Endothelial cell of umbilical vein (primary cell): ENCODE data around the gene SLC22A23. TPM values are rescaled to one million over a fixed set of nuclear protein-coding genes. Genes with fewer than 3 reads are reported as not detected.

Source experiments
- BruUV-seq: library from RNA; stranded (reverse); fragments of 400-500 nt; replicated peaks from 2 replicates; lab custom pipeline; 2021; lab: Mats Ljungman, UMichigan
- CTCF ChIA-PET: fragments of 300-600, 350-600 bp; sonication (Branson Sonifier 250); formaldehyde crosslinking; loops from one replicate; lab custom pipeline; 2021; ENCODE audit warnings: antibody characterized with exemption, inconsistent platforms; lab: Charles Lee
- POLR2A ChIA-PET: fragments of 300-600, 350-600 bp; sonication (Branson Sonifier 250); formaldehyde crosslinking; loops from one replicate; lab custom pipeline; 2021; ENCODE audit warnings: antibody characterized with exemption, inconsistent platforms; lab: Charles Lee
- DNase-seq: peaks from one replicate; pipeline ENCODE4 v3.0.0-alpha.2; 2011; ENCODE audit warnings: low read depth, low spot score
- FAIRE-seq: peaks from 2 replicates; lab custom pipeline; 2011; peaks lifted over from hg19 to GRCh38; lab: Jason Lieb, UNC
- H2AFZ ChIP-seq: 2 replicates; pipeline ENCODE4 v1.6.0; 2012; ENCODE audit warnings: low read depth, low read length, control low read depth, inconsistent platforms
- H3K27ac ChIP-seq: 2 replicates; pipeline ENCODE4 v1.5.1; 2011; ENCODE audit warnings: low read depth, mild to moderate bottlenecking, control low read depth, low read length, moderate library complexity; ENCODE audit not compliant: insufficient read depth
- H3K27me3 ChIP-seq, 2 experiments: 2 replicates each; pipeline versions ENCODE4 v1.6.0 to v1.6.1; 2011; ENCODE audit warnings: low read length in 2 of 2, mixed read lengths in 1 of 2; ENCODE audit not compliant: control insufficient read depth in 2 of 2, insufficient read depth in 2 of 2
- H3K36me3 ChIP-seq, 2 experiments: 2 replicates in 1 of 2; 3 replicates in 1 of 2; pipeline ENCODE4 v1.5.1; 2011; ENCODE audit warnings: low read length in 2 of 2, mild to moderate bottlenecking in 1 of 2, moderate library complexity in 1 of 2; ENCODE audit not compliant: control insufficient read depth in 2 of 2, insufficient read depth in 2 of 2; ENCODE audit errors: extremely low read depth in 1 of 2
- H3K4me1 ChIP-seq: 3 replicates; pipeline ENCODE4 v1.5.1; 2011; ENCODE audit warnings: mild to moderate bottlenecking, low read length; ENCODE audit not compliant: control insufficient read depth, insufficient read depth; ENCODE audit errors: extremely low read depth
- H3K4me2 ChIP-seq: 2 replicates; pipeline ENCODE4 v1.6.1; 2011; ENCODE audit warnings: low read length, control low read depth, mixed read lengths; ENCODE audit not compliant: insufficient read depth
- H3K4me3 ChIP-seq, 3 experiments: fragments of 200-600 bp in 1 of 3; sonication (generic), shearing (Covaris generic) in 1 of 3; replicated peaks in 1 of 3; 2 replicates each; pipeline ENCODE4 v1.5.1; 2011 to 2016; ENCODE audit warnings: control low read depth in 3 of 3, low read length in 3 of 3, mild to moderate bottlenecking in 2 of 3, inconsistent platforms in 1 of 3, low read depth in 1 of 3, moderate library complexity in 1 of 3; ENCODE audit not compliant: insufficient read depth in 1 of 3
- H3K79me2 ChIP-seq: 2 replicates; pipeline ENCODE4 v1.6.0; 2012; ENCODE audit warnings: low read length, inconsistent platforms; ENCODE audit not compliant: control insufficient read depth, insufficient read depth
- H3K9ac ChIP-seq: replicated peaks from 2 replicates; pipeline ENCODE3; 2011; ENCODE audit warnings: low read length, control low read depth; ENCODE audit not compliant: insufficient read depth; ENCODE audit errors: extremely low read depth
- H3K9me1 ChIP-seq: replicated peaks from 3 replicates; pipeline ENCODE4 v1.6.0; 2011; ENCODE audit warnings: mild to moderate bottlenecking, low read length; ENCODE audit not compliant: control insufficient read depth, insufficient read depth; ENCODE audit errors: extremely low read depth
- H3K9me3 ChIP-seq: replicated peaks from 2 replicates; pipeline ENCODE4 v1.5.1; 2012; ENCODE audit warnings: low read length, inconsistent platforms; ENCODE audit not compliant: control insufficient read depth, insufficient read depth
- H4K20me1 ChIP-seq: replicated peaks from 2 replicates; pipeline ENCODE3; 2011; ENCODE audit warnings: mild to moderate bottlenecking, low read length; ENCODE audit not compliant: control insufficient read depth, insufficient read depth; ENCODE audit errors: extremely low read depth
- GATA2 ChIP-seq: IDR thresholded peaks from 2 replicates; pipeline ENCODE4 v1.7.0; 2011; ENCODE audit warnings: low read depth, mild to moderate bottlenecking, moderate library complexity, mixed read lengths, low read length; ENCODE audit not compliant: insufficient read length, insufficient read depth
- POLR2AphosphoS5 ChIP-seq: IDR thresholded peaks from 2 replicates; pipeline ENCODE4 v1.6.1; 2012; ENCODE audit warnings: low read depth, mild to moderate bottlenecking, control low read depth, low read length, moderate library complexity; ENCODE audit not compliant: insufficient read depth
- dilution Hi-C: fragments of 300-500 bp; cut with MboI; formaldehyde crosslinking; loops from one replicate; pipeline ENCODE4 v1.15.0; 2019; ENCODE audit warnings: low sequenced_read_pairs; ENCODE audit not compliant: extremely low pct_ligation_motif_present
- intact Hi-C: fragments of 100-400 bp; cut with micrococcal nuclease; formaldehyde crosslinking; loops from one replicate; pipeline ENCODE4 v1.10.0; 2022
- polyA plus RNA-seq, 4 experiments: library from polyadenylated mRNA; depleted of rRNA in 3 of 4; stranded (reverse) in 3 of 4; unstranded in 1 of 4; fragments of >200 nt; gene quantifications; 2 replicates each; pipeline versions ENCODE4 v1.2.1 to v1.2.3, GENCODE V29; 2011 to 2012; ENCODE audit warnings: missing spikeins in 1 of 4
- total RNA-seq: library from RNA; stranded (reverse); gene quantifications from 2 replicates; pipeline ENCODE4 v1.2.3, GENCODE V29; 2021
- TF ChIP-seq, protein P1 (sequence below), 2 donors: IDR thresholded peaks; 1 replicate in 1 of 2; 2 replicates in 1 of 2; pipeline ENCODE4 v1.5.1; 2011; ENCODE audit warnings: low read length in 2 of 2, mild to moderate bottlenecking in 2 of 2, moderate library complexity in 2 of 2, control low read depth in 1 of 2, inconsistent platforms in 1 of 2, low read depth in 1 of 2; ENCODE audit not compliant: insufficient read depth in 1 of 2; ENCODE audit errors: extremely low read depth in 1 of 2
- TF ChIP-seq, protein P2 (sequence below): IDR thresholded peaks from 2 replicates; pipeline ENCODE4 v1.6.1; 2011; ENCODE audit not compliant: insufficient read depth, insufficient read length

SLC22A23 gene
- total and polyA plus RNA-seq, 2 donors (not counting 3 experiments of a cell fraction or from before 2014, with no cell fraction given) = 4.2 to 14.3 TPM

DNA sequence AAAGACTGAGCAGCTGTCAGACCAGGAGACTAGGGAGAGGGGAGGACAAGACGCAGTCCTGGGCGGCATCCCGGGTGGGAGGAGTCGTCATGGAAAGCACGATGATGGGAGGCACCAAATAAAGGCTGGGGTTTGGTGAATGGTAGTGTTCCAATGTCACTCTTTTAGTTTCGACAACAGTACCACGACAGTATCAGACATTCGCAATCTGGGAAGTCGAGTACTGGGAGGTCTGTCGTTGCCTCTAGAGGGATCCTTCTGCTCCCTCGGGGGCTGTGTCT lies 166.0 kb downstream of the SLC22A23 start:
- FAIRE-seq = no peak
- DNase-seq = no peak
- dilution Hi-C loops = loop anchor here (25.0 kb wide), 1 partner anchor 696 kb away; no protein-coding TSS in a partner anchor
- Histone ChIP-seq H3K9me1 (no peaks in the 10 kb centered on the region), H3K9me3 (no peaks in the 10 kb centered on the region), H3K9ac (no peak overlapping the region), H3K4me3 (no peak overlapping the region), H3K36me3 (peaks cover 0 to 2% of the 10 kb centered on the region in 2 experiments), H3K27me3 (no peaks in the 10 kb centered on the region), H3K4me2 (no peak overlapping the region), H2AFZ (no peak overlapping the region), H4K20me1 (no peaks in the 10 kb centered on the region), H3K79me2 (no peaks in the 10 kb centered on the region), H3K27ac (no peak overlapping the region), H3K4me1 (peaks cover 6% of the 10 kb centered on the region)
- POLR2A ChIA-PET = no interaction called here
- intact Hi-C loops = no loop called here
- CTCF ChIA-PET = interaction anchor here (1.4 to 1.8 kb wide), 3 partner anchors 9 to 16 kb away, joined by 4 to 6 read pairs (median 4); no protein-coding TSS in a partner anchor
- TF ChIP-seq, protein P1, sequence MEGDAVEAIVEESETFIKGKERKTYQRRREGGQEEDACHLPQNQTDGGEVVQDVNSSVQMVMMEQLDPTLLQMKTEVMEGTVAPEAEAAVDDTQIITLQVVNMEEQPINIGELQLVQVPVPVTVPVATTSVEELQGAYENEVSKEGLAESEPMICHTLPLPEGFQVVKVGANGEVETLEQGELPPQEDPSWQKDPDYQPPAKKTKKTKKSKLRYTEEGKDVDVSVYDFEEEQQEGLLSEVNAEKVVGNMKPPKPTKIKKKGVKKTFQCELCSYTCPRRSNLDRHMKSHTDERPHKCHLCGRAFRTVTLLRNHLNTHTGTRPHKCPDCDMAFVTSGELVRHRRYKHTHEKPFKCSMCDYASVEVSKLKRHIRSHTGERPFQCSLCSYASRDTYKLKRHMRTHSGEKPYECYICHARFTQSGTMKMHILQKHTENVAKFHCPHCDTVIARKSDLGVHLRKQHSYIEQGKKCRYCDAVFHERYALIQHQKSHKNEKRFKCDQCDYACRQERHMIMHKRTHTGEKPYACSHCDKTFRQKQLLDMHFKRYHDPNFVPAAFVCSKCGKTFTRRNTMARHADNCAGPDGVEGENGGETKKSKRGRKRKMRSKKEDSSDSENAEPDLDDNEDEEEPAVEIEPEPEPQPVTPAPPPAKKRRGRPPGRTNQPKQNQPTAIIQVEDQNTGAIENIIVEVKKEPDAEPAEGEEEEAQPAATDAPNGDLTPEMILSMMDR (IDR thresholded peaks at IDR 0.05; ENCODE audit: extremely low read depth in 1 of 2, insufficient read depth in 1 of 2, low read depth in 1 of 2, low read length in 2 of 2) = no peak
- TF ChIP-seq, protein P2, sequence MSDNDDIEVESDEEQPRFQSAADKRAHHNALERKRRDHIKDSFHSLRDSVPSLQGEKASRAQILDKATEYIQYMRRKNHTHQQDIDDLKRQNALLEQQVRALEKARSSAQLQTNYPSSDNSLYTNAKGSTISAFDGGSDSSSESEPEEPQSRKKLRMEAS = no peak
- TF ChIP-seq POLR2AphosphoS5 (no peak), GATA2 (no peak)
- no TSS peak for BruUV-seq
